Vagina (tissue), 2 donors: ENCODE results near the gene RMI2. TPM values are rescaled to one million over a fixed set of nuclear protein-coding genes. Genes with fewer than 3 reads are reported as not detected.

Experiments
- DNase-seq, 2 donors: peaks; one replicate each; pipeline ENCODE4 v3.0.0-alpha.2; 2017; ENCODE audit errors: extremely low spot score in 2 of 2
- H3K27ac ChIP-seq: fragments of 200-600 bp; sonication (generic); one replicate; pipeline ENCODE4 v1.5.1; 2019
- H3K27me3 ChIP-seq: fragments of 200-600 bp; sonication (generic); one replicate; pipeline ENCODE4 v1.5.1; 2019
- H3K36me3 ChIP-seq, 2 donors: fragments of 200-600 bp; sonication (generic); one replicate each; pipeline ENCODE4 v1.5.1; 2017 to 2019
- H3K4me1 ChIP-seq: fragments of 200-600 bp; sonication (generic); one replicate; pipeline ENCODE4 v1.5.1; 2019
- H3K4me3 ChIP-seq, 2 donors: fragments of 200-600 bp; sonication (generic); 1 replicate in 1 of 2; 2 replicates in 1 of 2; pipeline ENCODE4 v1.5.1; 2016 to 2019
- H3K9me3 ChIP-seq: fragments of 200-600 bp; sonication (generic); one replicate; pipeline ENCODE4 v1.5.1; 2019
- CTCF ChIP-seq, 3 experiments: fragments of 450-650 bp in 2 of 3; fragments of 200-600 bp in 1 of 3; sonication (generic) in 1 of 3; IDR thresholded peaks; one replicate each; pipeline ENCODE4 v1.5.1; 2017 to 2019; ENCODE audit warnings: antibody characterized with exemption in 3 of 3, mild to moderate bottlenecking in 2 of 3, moderate library complexity in 2 of 3
- POLR2A ChIP-seq, 2 donors: fragments of 450-650 bp; IDR thresholded peaks; one replicate each; pipeline ENCODE4 v1.6.1; 2017; ENCODE audit warnings: antibody characterized with exemption in 2 of 2, mild to moderate bottlenecking in 2 of 2, moderate library complexity in 2 of 2
- POLR2AphosphoS5 ChIP-seq, 2 donors: sonication (generic); formaldehyde crosslinking; IDR thresholded peaks; one replicate each; pipeline ENCODE4 v1.9.0; 2017; ENCODE audit warnings: antibody characterized with exemption in 2 of 2, mild to moderate bottlenecking in 2 of 2, low read depth in 1 of 2; ENCODE audit not compliant: insufficient read depth in 1 of 2
- intact Hi-C: fragments of 100-400 bp; cut with DNase I; formaldehyde crosslinking; loops from one replicate; pipeline ENCODE4 v1.15.1; 2023
- total RNA-seq: library from RNA; depleted of rRNA; stranded (reverse); fragments of >200 nt; gene quantifications from one replicate; pipeline ENCODE4 v1.2.3, GENCODE V29; 2016

RMI2 gene
- total RNA-seq, 1 donor from 2014 or later, result 0.74 TPM

- no peaks in the 10 kb centered on the region for H3K9me3 ChIP-seq
- peaks cover 65% of the 10 kb centered on the region for H3K4me1 ChIP-seq
- H3K27me3 ChIP-seq, result no peaks in the 10 kb centered on the region
- DNase-seq, result no peak
- H3K4me3 ChIP-seq, result no peak overlapping the region
- intact Hi-C loops, result loop anchor here (5.0 kb wide), 2 partner anchors 99 to 394 kb away; partner anchors contain the start of gene SOCS1
- no peak for TF ChIP-seq POLR2A (IDR thresholded peaks at IDR 0.05)
- TF ChIP-seq CTCF (IDR thresholded peaks at IDR 0.05), result no peak
- no peaks in the 10 kb centered on the region for H3K36me3 ChIP-seq
- H3K27ac ChIP-seq, result peak overlapping the region; percentile 65
These were observed 10.6 kb downstream of the RMI2 start for GRCh38 chr16:11355862-11356261.

- Histone ChIP-seq H3K9me3 (no peaks in the 10 kb centered on the region), H3K27me3 (no peaks in the 10 kb centered on the region), H3K4me1 (peaks cover 73% of the 10 kb centered on the region), H3K36me3 (no peaks in the 10 kb centered on the region), H3K4me3 (no peak overlapping the region), H3K27ac (peak overlapping the region; percentile 65)
- TF ChIP-seq CTCF (IDR thresholded peaks at IDR 0.05) (peak; percentile 19 to 47 (median 46)), POLR2AphosphoS5 (IDR thresholded peaks at IDR 0.05; ENCODE audit: insufficient read depth in 1 of 2, low read depth in 1 of 2) (no peak), POLR2A (IDR thresholded peaks at IDR 0.05) (no peak)
- intact Hi-C loops, result loop anchor here (5.0 kb wide), 2 partner anchors 99 to 394 kb away; partner anchors contain the start of gene SOCS1
- DNase-seq, result no peak
These were observed 11.5 kb downstream of the RMI2 start for GRCh38 chr16:11356573-11357331.

- Histone ChIP-seq H3K4me1 (peaks cover 88% of the 10 kb centered on the region), H3K4me3 (no peak overlapping the region), H3K27ac (peak overlapping the region; percentile 65), H3K9me3 (no peaks in the 10 kb centered on the region), H3K27me3 (no peaks in the 10 kb centered on the region), H3K36me3 (no peaks in the 10 kb centered on the region)
- no peak for DNase-seq
- TF ChIP-seq POLR2A (IDR thresholded peaks at IDR 0.05) (no peak), CTCF (IDR thresholded peaks at IDR 0.05) (no peak), POLR2AphosphoS5 (IDR thresholded peaks at IDR 0.05; ENCODE audit: insufficient read depth in 1 of 2, low read depth in 1 of 2) (no peak)
- intact Hi-C loops, result loop anchor here (5.0 kb wide), 2 partner anchors 101 to 396 kb away; partner anchors contain the start of gene SOCS1
These were observed 13.3 kb downstream of the RMI2 start for GRCh38 chr16:11358531-11358930.

GRCh38 chr16:11359370-11359769, 14.1 kb downstream of the RMI2 start:
- no peaks in the 10 kb centered on the region for H3K9me3 ChIP-seq
- peak overlapping the region; percentile 65 for H3K27ac ChIP-seq
- H3K4me1 ChIP-seq, result peaks cover 90% of the 10 kb centered on the region
- peak in 1 of 2 donors; percentile 63 for TF ChIP-seq POLR2AphosphoS5 (IDR thresholded peaks at IDR 0.05; ENCODE audit: insufficient read depth in 1 of 2, low read depth in 1 of 2)
- TF ChIP-seq CTCF (IDR thresholded peaks at IDR 0.05), result no peak
- no peak for TF ChIP-seq POLR2A (IDR thresholded peaks at IDR 0.05)
- no peak overlapping the region for H3K4me3 ChIP-seq
- H3K36me3 ChIP-seq, result no peaks in the 10 kb centered on the region
- intact Hi-C loops, result loop anchor here (5.0 kb wide), 2 partner anchors 102 to 397 kb away; partner anchors contain the start of gene SOCS1
- no peak for DNase-seq
- no peaks in the 10 kb centered on the region for H3K27me3 ChIP-seq
